SU-DHL-6 (cell line): ENCODE data around the gene MAP3K2.

Source experiments
- H2AFZ ChIP-seq: fragments of 200-600 bp; sonication (generic); 2 replicates; pipeline ENCODE4 v1.6.1; 2014; ENCODE audit warnings: low read depth, mild to moderate bottlenecking, moderate library complexity, mixed read lengths, antibody characterized with exemption, low read length; ENCODE audit not compliant: severe bottlenecking
- H3F3A ChIP-seq: fragments of 200-600 bp; shearing (Covaris generic); 2 replicates; pipeline ENCODE4 v1.6.0; 2016; ENCODE audit warnings: antibody characterized with exemption, mild to moderate bottlenecking; ENCODE audit not compliant: insufficient read depth
- H3K27ac ChIP-seq: fragments of 200-600 bp; sonication (generic); 2 replicates; pipeline ENCODE4 v1.5.1; 2016; ENCODE audit warnings: low read depth, mild to moderate bottlenecking, low read length, moderate library complexity, mixed read lengths
- H3K27me3 ChIP-seq: fragments of 200-600 bp; sonication (generic), shearing (Covaris generic); 2 replicates; pipeline ENCODE4 v1.6.0; 2014; ENCODE audit warnings: mild to moderate bottlenecking, low read length
- H3K36me3 ChIP-seq: fragments of 200-600 bp; sonication (generic); 2 replicates; pipeline ENCODE4 v1.6.1; 2014; ENCODE audit warnings: mild to moderate bottlenecking, low read length, mixed read lengths
- H3K4me2 ChIP-seq: fragments of 300-600, 200-600 bp; shearing (Covaris generic), sonication (generic); 2 replicates; pipeline ENCODE4 v1.6.0; 2014; ENCODE audit warnings: low read length, low read depth, mild to moderate bottlenecking; ENCODE audit not compliant: poor library complexity, severe bottlenecking
- H3K4me3 ChIP-seq: fragments of 200-600 bp; sonication (generic); 2 replicates; pipeline ENCODE4 v1.5.1; 2014; ENCODE audit warnings: antibody characterized with exemption, low read length, mild to moderate bottlenecking, mixed read lengths; ENCODE audit not compliant: insufficient read depth, poor library complexity, severe bottlenecking
- H3K79me2 ChIP-seq: fragments of 200-600 bp; sonication (generic); 2 replicates; pipeline ENCODE4 v1.6.1; 2014; ENCODE audit warnings: mild to moderate bottlenecking, low read length, moderate library complexity; ENCODE audit not compliant: insufficient read depth
- H3K9ac ChIP-seq: fragments of 200-600 bp; sonication (generic); 2 replicates; pipeline ENCODE4 v1.7.0; 2014; ENCODE audit warnings: mild to moderate bottlenecking, low read length
- H3K9me2 ChIP-seq: fragments of 200-600 bp; sonication (generic); replicated peaks from 2 replicates; pipeline ENCODE4 v1.6.1; 2014; ENCODE audit warnings: low read length; ENCODE audit not compliant: insufficient read depth
- H3K9me3 ChIP-seq: fragments of 200-600 bp; sonication (generic); 2 replicates; pipeline ENCODE4 v1.6.1; 2014; ENCODE audit warnings: low read length, mixed read lengths; ENCODE audit not compliant: insufficient read depth
- H4K20me1 ChIP-seq: fragments of 200-600 bp; sonication (generic); 2 replicates; pipeline ENCODE4 v1.6.1; 2014; ENCODE audit warnings: low read depth, mild to moderate bottlenecking, antibody characterized with exemption, low read length, moderate library complexity, mixed read lengths
- CTCF ChIP-seq: fragments of 200-600 bp; sonication (generic); IDR thresholded peaks from one replicate; pipeline ENCODE4 v1.5.1; 2017; ENCODE audit warnings: antibody characterized with exemption, mild to moderate bottlenecking, low read length, moderate library complexity; ENCODE audit not compliant: insufficient read depth, poor library complexity, severe bottlenecking
- EZH2phosphoT487 ChIP-seq: fragments of 200-600 bp; sonication (generic), shearing (Covaris generic); conservative IDR thresholded peaks from 2 replicates; pipeline ENCODE4 v1.6.1; 2018; ENCODE audit warnings: mild to moderate bottlenecking, antibody characterized with exemption, low read length, moderate library complexity, mixed read lengths

MAP3K2 gene

GRCh38 chr2:127414638-127415592 is 27.1 kb upstream of the MAP3K2 start:
- H3K9me2 ChIP-seq = no peaks in the 10 kb centered on the region
- H3K79me2 ChIP-seq = no peaks in the 10 kb centered on the region
- H2AFZ ChIP-seq = no peak overlapping the region
- H3F3A ChIP-seq = no peaks in the 10 kb centered on the region
- no peaks in the 10 kb centered on the region for H3K9me3 ChIP-seq
- no peaks in the 10 kb centered on the region for H3K27me3 ChIP-seq
- H3K4me2 ChIP-seq = no peak overlapping the region
- H3K27ac ChIP-seq = no peak overlapping the region
- no peak for TF ChIP-seq CTCF
- TF ChIP-seq EZH2phosphoT487 = no peak
- H3K4me3 ChIP-seq = no peak overlapping the region
- no peaks in the 10 kb centered on the region for H4K20me1 ChIP-seq
- no peak overlapping the region for H3K9ac ChIP-seq
- H3K36me3 ChIP-seq = no peaks in the 10 kb centered on the region

GRCh38 chr2:127413782-127414637 is 26.2 kb upstream of the MAP3K2 start:
- Histone ChIP-seq H4K20me1 (no peaks in the 10 kb centered on the region), H3K27me3 (no peaks in the 10 kb centered on the region), H3K9me3 (no peaks in the 10 kb centered on the region), H3K9ac (no peak overlapping the region), H3K36me3 (no peaks in the 10 kb centered on the region), H3F3A (no peaks in the 10 kb centered on the region), H3K27ac (no peak overlapping the region), H3K4me3 (no peak overlapping the region), H3K4me2 (no peak overlapping the region), H3K9me2 (no peaks in the 10 kb centered on the region), H2AFZ (no peak overlapping the region), H3K79me2 (no peaks in the 10 kb centered on the region)
- TF ChIP-seq EZH2phosphoT487 = no peak
- TF ChIP-seq CTCF = no peak

- Histone ChIP-seq H4K20me1 (no peaks in the 10 kb centered on the region), H3K9me3 (no peaks in the 10 kb centered on the region), H3K79me2 (no peaks in the 10 kb centered on the region), H3K9me2 (no peaks in the 10 kb centered on the region), H3K36me3 (no peaks in the 10 kb centered on the region), H3K27ac (no peak overlapping the region), H3K4me3 (no peak overlapping the region), H2AFZ (no peak overlapping the region), H3F3A (no peaks in the 10 kb centered on the region), H3K4me2 (no peak overlapping the region), H3K9ac (no peak overlapping the region), H3K27me3 (no peaks in the 10 kb centered on the region)
- TF ChIP-seq CTCF = no peak
- TF ChIP-seq EZH2phosphoT487 = no peak
These were observed 25.4 kb upstream of the MAP3K2 start for GRCh38 chr2:127413200-127413599.
